SJSA1 (cell line): Measurements from ENCODE around the gene CALD1. TPM values are rescaled to one million over a fixed set of nuclear protein-coding genes. Genes with fewer than 3 reads are reported as not detected.

Source experiments
- DNase-seq, 2 experiments: peaks; one replicate each; pipeline ENCODE4 v3.0.0-alpha.2; 2015 to 2020; ENCODE audit warnings: low spot score in 2 of 2, low read depth in 1 of 2
- H3K27ac ChIP-seq: fragments of 250-450 bp; sonication (Bioruptor Pico); 2 replicates; pipeline ENCODE4 v1.5.1; 2020; ENCODE audit warnings: mild to moderate bottlenecking, moderate library complexity
- H3K27me3 ChIP-seq: fragments of 250-450 bp; sonication (Bioruptor Pico); replicated peaks from 2 replicates; pipeline ENCODE4 v1.5.1; 2020; ENCODE audit warnings: mild to moderate bottlenecking, moderate library complexity
- H3K36me3 ChIP-seq: fragments of 250-450 bp; sonication (Bioruptor Pico); 2 replicates; pipeline ENCODE4 v1.5.1; 2020; ENCODE audit warnings: mild to moderate bottlenecking
- H3K4me1 ChIP-seq: fragments of 250-450 bp; sonication (Bioruptor Pico); replicated peaks from 2 replicates; pipeline ENCODE4 v1.6.1; 2021; ENCODE audit warnings: mild to moderate bottlenecking
- H3K4me3 ChIP-seq: fragments of 250-450 bp; sonication (Bioruptor Pico); 2 replicates; pipeline ENCODE4 v1.5.1; 2020; ENCODE audit warnings: mild to moderate bottlenecking
- H3K9me3 ChIP-seq: fragments of 250-450 bp; sonication (Bioruptor Pico); replicated peaks from 2 replicates; pipeline ENCODE4 v1.5.1; 2020; ENCODE audit warnings: mild to moderate bottlenecking
- total RNA-seq: library from RNA; depleted of rRNA; stranded (reverse); fragments of >200 nt; shearing (Covaris generic); gene quantifications from 2 replicates; pipeline ENCODE4 v1.2.3, GENCODE V29; 2014; rRNA removed

Gene CALD1
- total RNA-seq: 411 and 544 TPM in 2 replicates

GRCh38 chr7:134778941-134779740, at the start of gene CALD1:
TSS of gene CALD1 (plus strand) at chr7:134779634. CDS start at chr7:134867734, 88,100 bp downstream.
- no peaks in the 10 kb centered on the region for H3K27me3 ChIP-seq
- H3K9me3 ChIP-seq: no peaks in the 10 kb centered on the region
- H3K4me1 ChIP-seq: peaks cover 52% of the 10 kb centered on the region
- DNase-seq: peak; percentile 98 to 99
- peak within 1 kb of the TSS; percentile 47 for H3K4me3 ChIP-seq
- peak within 1 kb of the TSS; percentile 82 for H3K27ac ChIP-seq
- H3K36me3 ChIP-seq: peaks cover 43% of the 10 kb centered on the region

GRCh38 chr7:134729895-134730294, 49.5 kb upstream of the CALD1 start:
- Histone ChIP-seq H3K4me3 (no peak overlapping the region), H3K27me3 (no peaks in the 10 kb centered on the region), H3K36me3 (peaks cover 30% of the 10 kb centered on the region), H3K9me3 (no peaks in the 10 kb centered on the region; the same call in 1 of the 2 replicates), H3K27ac (peak overlapping the region; percentile 63), H3K4me1 (peaks cover 59% of the 10 kb centered on the region)
- DNase-seq: no peak

- H3K4me3 ChIP-seq: no peak overlapping the region
Observed at GRCh38 chr7:134730411-134730829, 49.0 kb upstream of the CALD1 start.

GRCh38 chr7:134731616-134732015, 47.8 kb upstream of the CALD1 start:
- peaks cover 70% of the 10 kb centered on the region for H3K4me1 ChIP-seq
- peak overlapping the region; percentile 63 for H3K27ac ChIP-seq

More at GRCh38 chr7:134730411-134730829, 49.0 kb upstream of the CALD1 start:
- Histone ChIP-seq H3K36me3 (peaks cover 27% of the 10 kb centered on the region), H3K27ac (peak overlapping the region; percentile 63), H3K4me1 (peaks cover 59% of the 10 kb centered on the region), H3K27me3 (no peaks in the 10 kb centered on the region), H3K9me3 (no peaks in the 10 kb centered on the region; the same call in 1 of the 2 replicates)
- DNase-seq: peak in 1 of 2 experiments; percentile 44

GRCh38 chr7:134732728-134733127, 46.7 kb upstream of the CALD1 start:
- no peaks in the 10 kb centered on the region for H3K27me3 ChIP-seq
- H3K4me3 ChIP-seq: no peak overlapping the region
- peaks cover 72% of the 10 kb centered on the region for H3K4me1 ChIP-seq
- no peak for DNase-seq
- H3K27ac ChIP-seq: no peak overlapping the region
- H3K36me3 ChIP-seq: peaks cover 11% of the 10 kb centered on the region
- H3K9me3 ChIP-seq: no peaks in the 10 kb centered on the region

More at GRCh38 chr7:134731616-134732015, 47.8 kb upstream of the CALD1 start:
- DNase-seq: no peak
- H3K9me3 ChIP-seq: no peaks in the 10 kb centered on the region
- H3K36me3 ChIP-seq: peaks cover 20% of the 10 kb centered on the region
- no peaks in the 10 kb centered on the region for H3K27me3 ChIP-seq
- H3K4me3 ChIP-seq: no peak overlapping the region

- Histone ChIP-seq H3K36me3 (peaks cover 34% of the 10 kb centered on the region), H3K9me3 (no peaks in the 10 kb centered on the region), H3K27ac (no peak overlapping the region), H3K4me1 (peaks cover 74% of the 10 kb centered on the region), H3K27me3 (no peaks in the 10 kb centered on the region), H3K4me3 (no peak overlapping the region)
- no peak for DNase-seq
Observed at GRCh38 chr7:134736381-134736780, 43.1 kb upstream of the CALD1 start.

- Histone ChIP-seq H3K27me3 (no peaks in the 10 kb centered on the region), H3K27ac (peak overlapping the region; percentile 99), H3K4me1 (peaks cover 78% of the 10 kb centered on the region), H3K4me3 (peak overlapping the region; percentile 17), H3K9me3 (no peaks in the 10 kb centered on the region), H3K36me3 (peaks cover 36% of the 10 kb centered on the region)
- peak; percentile 79 to 94 for DNase-seq
Observed at GRCh38 chr7:134737566-134738345, 41.7 kb upstream of the CALD1 start.

- H3K4me1 ChIP-seq: peaks cover 94% of the 10 kb centered on the region
- no peak overlapping the region for H3K4me3 ChIP-seq
- peak overlapping the region; percentile 99 for H3K27ac ChIP-seq
- H3K27me3 ChIP-seq: no peaks in the 10 kb centered on the region
- H3K9me3 ChIP-seq: no peaks in the 10 kb centered on the region
- DNase-seq: no peak
- H3K36me3 ChIP-seq: peaks cover 35% of the 10 kb centered on the region
Observed at GRCh38 chr7:134739362-134739761, 40.1 kb upstream of the CALD1 start.

GRCh38 chr7:134740376-134740775, 39.1 kb upstream of the CALD1 start:
- DNase-seq: no peak
- Histone ChIP-seq H3K4me1 (peaks cover 95% of the 10 kb centered on the region), H3K4me3 (no peak overlapping the region), H3K27me3 (no peaks in the 10 kb centered on the region), H3K9me3 (no peaks in the 10 kb centered on the region), H3K36me3 (peaks cover 33% of the 10 kb centered on the region), H3K27ac (no peak overlapping the region)

- Histone ChIP-seq H3K27me3 (no peaks in the 10 kb centered on the region), H3K27ac (peak overlapping the region; percentile 97), H3K4me1 (peaks cover 86% of the 10 kb centered on the region), H3K4me3 (no peak overlapping the region), H3K9me3 (no peaks in the 10 kb centered on the region), H3K36me3 (peaks cover 38% of the 10 kb centered on the region)
- DNase-seq: peak; percentile 95
Observed at GRCh38 chr7:134741907-134742635, 37.4 kb upstream of the CALD1 start.

GRCh38 chr7:134742688-134743350, 36.6 kb upstream of the CALD1 start:
- H3K9me3 ChIP-seq: no peaks in the 10 kb centered on the region
- H3K27me3 ChIP-seq: no peaks in the 10 kb centered on the region
- H3K4me1 ChIP-seq: peaks cover 86% of the 10 kb centered on the region
- peaks cover 41% of the 10 kb centered on the region for H3K36me3 ChIP-seq
- peak; percentile 64 to 85 for DNase-seq
- H3K27ac ChIP-seq: peak overlapping the region; percentile 97
- H3K4me3 ChIP-seq: no peak overlapping the region

GRCh38 chr7:134744569-134744968, 34.9 kb upstream of the CALD1 start:
- Histone ChIP-seq H3K4me1 (peaks cover 73% of the 10 kb centered on the region), H3K27ac (peak overlapping the region; percentile 97)
- DNase-seq: no peak

GRCh38 chr7:134747326-134747725, 32.1 kb upstream of the CALD1 start:
- Histone ChIP-seq H3K4me3 (no peak overlapping the region), H3K9me3 (no peaks in the 10 kb centered on the region), H3K27me3 (no peaks in the 10 kb centered on the region), H3K4me1 (peaks cover 69% of the 10 kb centered on the region), H3K27ac (peak overlapping the region; percentile 18; the same call in 1 of the 2 replicates), H3K36me3 (peaks cover 43% of the 10 kb centered on the region)
- DNase-seq: peak in 1 of 2 experiments; percentile 49

More at GRCh38 chr7:134744569-134744968, 34.9 kb upstream of the CALD1 start:
- no peak overlapping the region for H3K4me3 ChIP-seq
- no peaks in the 10 kb centered on the region for H3K9me3 ChIP-seq
- H3K36me3 ChIP-seq: peaks cover 40% of the 10 kb centered on the region
- no peaks in the 10 kb centered on the region for H3K27me3 ChIP-seq
